Posterior cingulate gyrus (tissue), 11 donors: ENCODE results near the gene SLC24A3.

ENCODE experiments used
- DNase-seq, 10 donors: peaks; one replicate each; pipeline versions ENCODE4 v3.0.0 to v3.0.0-alpha.2; 2020 to 2021; ENCODE audit warnings: mixed read lengths in 3 of 10
- intact Hi-C: fragments of 100-400 bp; cut with DNase I; formaldehyde crosslinking; loops from one replicate; pipeline ENCODE4 v1.15.1; 2023

SLC24A3 gene

GRCh38 chr20:19212469-19212815 lies at the start of gene SLC24A3:
Gene SLC24A3, plus strand, starts transcription at chr20:19212642.
- peak in 3 of 10 donors; percentile 15 to 83 (median 71) for DNase-seq
- intact Hi-C loops, result loop anchor here (5.0 kb wide), 1 partner anchor 370 kb away; no protein-coding TSS in a partner anchor

- DNase-seq, result no peak
- intact Hi-C loops, result no loop called here
Observed at GRCh38 chr20:19170148-19170547, 42.3 kb upstream of the SLC24A3 start.

- no peak for DNase-seq
- intact Hi-C loops, result no loop called here
Observed at GRCh38 chr20:19172637-19173036, 39.8 kb upstream of the SLC24A3 start.

GRCh38 chr20:19176470-19177052 lies 35.9 kb upstream of the SLC24A3 start:
- intact Hi-C loops, result no loop called here
- no peak for DNase-seq

- no peak for DNase-seq
- intact Hi-C loops, result no loop called here
Observed at GRCh38 chr20:19181552-19181951, 30.9 kb upstream of the SLC24A3 start.

GRCh38 chr20:19185083-19185482 lies 27.4 kb upstream of the SLC24A3 start:
- no peak for DNase-seq
- intact Hi-C loops, result no loop called here

- intact Hi-C loops, result no loop called here
- no peak for DNase-seq
Observed at GRCh38 chr20:19193349-19193748, 19.1 kb upstream of the SLC24A3 start.

- intact Hi-C loops, result loop anchor here (1.0 to 10.0 kb wide), 2 partner anchors 456 to 571 kb away; no protein-coding TSS in a partner anchor
Observed at GRCh38 chr20:19205981-19206396, 6.5 kb upstream of the SLC24A3 start.

GRCh38 chr20:19207541-19207940 lies 4.9 kb upstream of the SLC24A3 start:
- DNase-seq, result no peak
- intact Hi-C loops, result loop anchor here (10.0 kb wide), 1 partner anchor 573 kb away; no protein-coding TSS in a partner anchor

More at GRCh38 chr20:19205981-19206396, 6.5 kb upstream of the SLC24A3 start:
- peak; percentile 29 to 94 (median 72) for DNase-seq

GRCh38 chr20:19210391-19211155 lies 1.9 kb upstream of the SLC24A3 start:
- DNase-seq, result peak in 1 of 10 donors; percentile 58
- intact Hi-C loops, result loop anchor here (5.0 kb wide), 1 partner anchor 372 kb away; no protein-coding TSS in a partner anchor

- no peak for DNase-seq
- intact Hi-C loops, result loop anchor here (5.0 kb wide), 1 partner anchor 371 kb away; no protein-coding TSS in a partner anchor
Observed at GRCh38 chr20:19211252-19211651, 1.2 kb upstream of the SLC24A3 start.

- intact Hi-C loops, result loop anchor here (5.0 kb wide), 1 partner anchor 370 kb away; no protein-coding TSS in a partner anchor
- DNase-seq, result peak in 6 of 10 donors; percentile 20 to 91 (median 30)
Observed at GRCh38 chr20:19211661-19212468, 577 bp upstream of the SLC24A3 start.

GRCh38 chr20:19212821-19213502 lies 520 bp downstream of the SLC24A3 start:
- DNase-seq, result peak in 9 of 10 donors; percentile 47 to 96 (median 71)
- intact Hi-C loops, result loop anchor here (5.0 kb wide), 1 partner anchor 369 kb away; no protein-coding TSS in a partner anchor

GRCh38 chr20:19213946-19214490 lies 1.6 kb downstream of the SLC24A3 start:
- intact Hi-C loops, result loop anchor here (5.0 kb wide), 1 partner anchor 368 kb away; no protein-coding TSS in a partner anchor

GRCh38 chr20:19218411-19218810 lies 6.0 kb downstream of the SLC24A3 start:
- intact Hi-C loops, result no loop called here

More at GRCh38 chr20:19213946-19214490, 1.6 kb downstream of the SLC24A3 start:
- DNase-seq, result no peak

GRCh38 chr20:19222520-19223040 lies 10.1 kb downstream of the SLC24A3 start:
- intact Hi-C loops, result no loop called here
- no peak for DNase-seq

More at GRCh38 chr20:19218411-19218810, 6.0 kb downstream of the SLC24A3 start:
- no peak for DNase-seq

- no peak for DNase-seq
- intact Hi-C loops, result no loop called here
Observed at GRCh38 chr20:19223640-19224039, 11.2 kb downstream of the SLC24A3 start.

- intact Hi-C loops, result no loop called here
- DNase-seq, result no peak
Observed at GRCh38 chr20:19231359-19232035, 19.1 kb downstream of the SLC24A3 start.
